Upper lobe of left lung (tissue), 4 donors: ENCODE data around the gene ATF6.

ENCODE experiments used
- CTCF ChIP-seq, 6 experiments: fragments of 450-650 bp in 4 of 6; fragments of 200-600 bp in 2 of 6; sonication (generic) in 2 of 6; IDR thresholded peaks; one replicate each; pipeline ENCODE4 v1.5.1; 2016 to 2019; ENCODE audit warnings: antibody characterized with exemption in 6 of 6
- POLR2A ChIP-seq, 4 donors: fragments of 450-650 bp; IDR thresholded peaks; one replicate each; pipeline ENCODE4 v1.5.1; 2016 to 2017; ENCODE audit warnings: antibody characterized with exemption in 4 of 4, mild to moderate bottlenecking in 2 of 4

- TF ChIP-seq CTCF (IDR thresholded peaks at IDR 0.05) = no peak
- no peak for TF ChIP-seq POLR2A (IDR thresholded peaks at IDR 0.05)
Measured at GRCh38 chr1:161945306-161946060, 179.4 kb downstream of the ATF6 start.
